ENCODE measurements around the gene TMEM100.

TMEM100 gene

DNA sequence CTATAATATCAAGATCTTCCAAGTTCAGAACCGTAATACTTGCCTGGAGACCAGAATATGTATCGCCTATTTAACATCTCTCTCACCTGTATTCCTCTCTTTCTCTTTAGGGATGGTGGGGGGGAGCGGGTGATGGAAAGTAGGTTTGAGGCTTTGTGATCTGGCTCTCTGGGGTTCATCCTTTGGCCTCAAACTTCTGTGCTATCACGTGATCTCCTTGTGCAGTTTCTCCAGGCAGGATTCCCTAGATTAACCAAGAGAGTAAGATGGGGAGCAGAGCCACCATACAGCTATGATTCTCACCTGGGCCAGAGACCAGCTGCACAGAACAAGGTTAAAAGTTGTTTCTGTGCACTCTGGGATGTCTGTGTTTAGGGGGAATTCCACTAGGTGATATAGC lies 5.2 kb downstream of the TMEM100 start:
- no peak for DNase-seq

DNA sequence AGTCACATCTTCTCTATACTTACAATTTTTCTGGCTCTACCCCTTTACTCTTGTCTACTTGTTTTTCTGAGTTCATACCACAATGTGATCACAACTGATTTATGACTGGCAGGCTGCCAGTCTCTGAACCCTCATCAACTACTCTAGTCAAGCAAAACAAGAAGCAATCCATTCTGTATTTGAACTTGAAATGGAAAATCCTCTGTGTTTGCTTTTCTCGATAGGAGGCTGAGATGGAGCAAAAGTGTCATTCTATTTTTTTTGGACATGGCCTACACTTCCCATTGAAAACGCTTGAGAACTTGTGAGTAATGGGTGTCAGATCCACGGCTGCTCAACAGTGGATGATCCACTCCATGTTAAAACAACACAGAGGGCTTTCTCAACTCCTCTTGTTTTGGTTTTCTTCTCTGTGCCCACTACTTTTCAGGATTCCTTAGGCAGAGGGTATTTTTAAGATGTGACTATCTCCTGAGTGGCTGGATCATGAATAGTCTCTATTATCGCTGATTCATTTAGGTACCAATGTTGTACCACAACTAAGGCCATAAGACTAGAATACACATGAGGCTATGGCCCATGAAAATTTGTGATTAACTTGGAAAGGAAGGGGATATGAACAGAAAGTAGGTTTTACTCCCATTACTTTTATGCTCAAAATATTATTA lies 11.7 kb downstream of the TMEM100 start:
- no peak for DNase-seq

DNA sequence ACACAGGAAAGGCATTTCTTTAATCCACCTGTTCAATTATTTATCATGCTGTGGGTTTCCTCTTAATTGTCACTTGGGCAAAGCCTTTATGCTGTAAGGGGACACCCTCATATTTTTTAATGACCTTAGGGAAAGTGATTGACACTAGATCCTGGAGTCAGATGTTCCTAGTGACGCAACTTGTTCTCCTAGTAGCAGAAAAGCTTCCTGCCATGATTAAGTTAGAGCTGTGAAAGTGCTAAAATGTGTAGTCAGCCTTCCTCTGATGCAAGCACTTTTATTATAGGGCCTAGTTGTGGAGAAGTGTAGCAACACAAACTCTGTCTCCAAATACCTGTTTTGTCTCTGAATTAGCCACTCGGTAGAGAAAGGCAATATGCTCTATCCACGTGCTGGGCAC lies 12.3 kb downstream of the TMEM100 start:
- DNase-seq: no peak

DNA sequence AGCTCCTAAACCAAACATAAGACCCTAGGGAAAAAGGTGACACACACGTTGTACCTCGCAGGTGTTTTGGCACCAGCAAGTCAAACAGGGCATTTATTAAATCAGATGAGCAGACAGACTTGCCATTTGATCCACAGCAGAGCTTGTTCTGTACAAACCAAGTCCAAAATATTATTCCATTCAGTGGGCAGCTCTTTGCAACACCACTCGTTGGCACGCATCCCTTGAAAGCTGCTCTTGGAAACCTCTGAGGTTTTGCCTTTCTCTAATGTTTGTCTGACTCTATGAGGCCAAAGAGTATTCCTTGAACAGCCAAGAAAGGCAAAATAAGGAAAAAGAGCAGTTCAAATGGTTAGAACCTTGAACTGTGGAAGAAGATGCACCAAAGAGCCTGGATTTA lies 12.7 kb downstream of the TMEM100 start:
- DNase-seq: no peak

DNA sequence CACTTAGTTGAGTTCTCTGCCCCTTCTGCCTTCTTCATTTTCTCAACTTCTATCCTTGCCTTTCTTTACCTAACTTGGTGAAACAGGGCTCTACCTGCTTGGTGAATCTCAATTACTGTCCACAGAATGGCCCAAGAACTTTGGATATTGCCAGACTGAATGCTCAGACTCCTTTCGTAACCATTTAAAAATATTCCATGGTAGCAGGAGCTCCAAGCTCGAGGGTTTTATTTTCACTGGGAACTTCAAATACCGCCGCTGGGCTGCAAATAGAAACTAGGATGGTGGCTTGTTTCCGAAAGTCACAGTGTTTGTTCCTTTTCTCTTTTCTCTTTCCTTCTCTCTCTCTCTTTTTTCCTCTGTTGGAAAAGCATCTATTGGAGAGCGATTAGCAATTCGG lies 13.2 kb downstream of the TMEM100 start:
- no peak for DNase-seq

DNA sequence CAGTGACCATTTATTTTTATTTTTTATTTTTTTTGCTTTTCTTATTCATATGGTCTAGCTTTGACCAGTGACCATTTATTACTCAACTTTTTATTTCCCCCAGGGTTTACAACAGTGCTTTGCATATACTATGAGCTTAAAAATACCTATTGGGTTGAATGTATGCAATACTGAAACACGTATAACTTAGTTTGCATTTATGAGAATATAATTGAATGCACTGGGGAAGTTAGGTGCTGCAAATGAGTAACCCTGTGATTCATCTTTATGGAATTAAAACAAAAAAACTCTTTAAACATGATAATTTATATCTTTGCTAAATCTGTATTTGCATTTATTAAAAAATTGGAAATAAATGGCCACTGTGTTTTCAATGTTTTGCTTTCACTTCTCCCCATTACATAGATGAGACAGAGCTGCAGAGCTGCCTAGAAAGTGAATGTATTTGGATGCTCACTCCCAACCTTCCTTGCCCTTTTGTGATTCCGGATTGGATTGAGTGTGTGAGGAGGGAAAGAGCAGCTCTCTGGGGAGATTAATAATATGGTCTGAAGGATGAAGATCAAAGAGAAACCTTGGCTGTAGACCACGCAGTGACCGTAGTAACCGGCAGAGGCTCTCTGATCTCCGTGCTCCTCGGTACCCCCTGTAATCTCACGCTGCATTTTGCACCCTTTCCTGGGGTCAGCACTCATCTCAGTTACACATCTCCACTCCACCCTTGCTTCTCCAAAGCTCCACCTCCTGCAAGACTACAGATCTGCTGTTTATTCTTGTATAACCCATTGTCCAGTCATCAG lies 14.3 kb downstream of the TMEM100 start:
- DNase-seq: no peak

DNA sequence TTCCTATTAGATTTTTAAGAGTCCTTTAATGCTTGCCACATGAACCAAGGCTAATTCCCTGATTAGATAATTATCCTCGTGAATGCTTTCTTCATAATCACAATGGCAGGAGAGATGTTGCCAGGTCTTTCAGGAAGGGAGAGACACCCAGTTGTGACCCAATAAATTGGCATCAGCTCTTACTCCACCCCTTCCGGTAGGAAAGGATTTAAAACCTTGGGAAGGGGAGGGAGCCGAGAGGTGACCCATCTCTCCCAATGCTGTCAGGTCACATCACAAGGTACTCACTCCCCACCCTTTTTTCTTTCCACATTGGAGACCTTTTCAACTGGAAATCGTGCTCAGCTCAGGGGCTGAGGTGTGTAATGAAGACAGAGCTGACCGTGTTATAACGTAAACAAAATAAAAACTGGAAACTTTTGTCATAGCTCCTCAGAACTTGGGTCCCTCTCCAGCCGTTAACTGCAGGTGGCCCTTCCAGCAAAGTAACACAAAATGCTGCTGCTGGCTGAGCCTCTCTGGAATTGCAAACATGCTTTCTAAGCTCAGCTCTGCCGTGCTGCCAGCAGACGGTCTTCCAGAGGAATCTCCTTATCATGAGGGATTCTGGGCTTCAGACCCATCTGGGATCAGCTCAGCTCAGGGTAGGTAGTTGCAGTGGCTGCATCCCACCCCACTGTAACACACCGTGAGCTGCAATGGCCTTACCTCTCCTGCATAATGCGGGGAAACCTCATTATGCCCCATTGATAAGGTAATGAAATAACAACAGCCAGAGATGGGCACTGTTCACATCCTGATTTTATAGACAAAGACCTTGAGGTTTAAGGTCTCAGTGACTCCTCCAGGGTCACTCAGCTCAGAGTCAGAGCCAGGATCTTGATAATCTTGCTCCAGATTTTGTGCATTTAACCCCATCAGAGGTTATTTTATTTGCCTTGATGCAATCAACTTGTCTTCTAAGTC lies 15.6 kb downstream of the TMEM100 start:
- no peak for DNase-seq

DNA sequence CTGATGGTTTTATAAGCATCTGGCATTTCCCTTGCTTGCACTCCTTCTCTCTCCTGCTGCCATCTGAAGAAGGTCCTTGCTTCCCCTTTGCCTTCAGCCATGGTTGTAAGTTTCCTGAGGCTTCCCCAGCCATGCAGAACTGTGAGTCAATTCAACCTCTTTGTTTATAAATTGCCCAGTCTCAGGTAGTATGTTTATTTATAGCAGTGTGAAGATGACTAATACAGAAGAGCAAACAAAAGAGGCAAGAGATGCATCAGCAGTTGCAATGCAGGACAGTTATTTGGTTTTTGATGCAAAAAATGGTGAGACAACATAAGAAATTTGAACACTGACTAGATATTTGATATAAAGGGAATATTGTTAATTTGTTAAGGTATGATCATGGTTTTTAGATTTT lies 16.8 kb downstream of the TMEM100 start:
- DNase-seq: no peak

DNA sequence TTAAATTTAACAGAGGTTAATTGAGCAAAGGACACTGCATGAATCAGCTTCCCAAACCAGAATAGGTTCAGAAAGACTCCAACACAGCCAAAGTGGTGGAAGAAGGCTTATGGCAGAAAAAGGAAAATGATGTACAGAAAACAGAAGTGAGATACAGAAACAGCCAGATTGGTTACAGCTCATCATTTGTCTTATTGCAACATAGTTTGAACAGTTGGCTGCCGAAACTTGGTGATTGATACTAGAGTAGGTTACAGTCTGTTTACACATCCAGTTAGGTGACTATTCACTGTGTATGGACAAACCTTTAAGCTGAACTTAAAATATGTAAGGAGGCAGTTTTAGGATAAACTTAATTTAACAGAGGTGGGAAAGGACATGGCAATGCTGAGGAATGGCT lies 18.3 kb downstream of the TMEM100 start:
- DNase-seq: no peak

DNA sequence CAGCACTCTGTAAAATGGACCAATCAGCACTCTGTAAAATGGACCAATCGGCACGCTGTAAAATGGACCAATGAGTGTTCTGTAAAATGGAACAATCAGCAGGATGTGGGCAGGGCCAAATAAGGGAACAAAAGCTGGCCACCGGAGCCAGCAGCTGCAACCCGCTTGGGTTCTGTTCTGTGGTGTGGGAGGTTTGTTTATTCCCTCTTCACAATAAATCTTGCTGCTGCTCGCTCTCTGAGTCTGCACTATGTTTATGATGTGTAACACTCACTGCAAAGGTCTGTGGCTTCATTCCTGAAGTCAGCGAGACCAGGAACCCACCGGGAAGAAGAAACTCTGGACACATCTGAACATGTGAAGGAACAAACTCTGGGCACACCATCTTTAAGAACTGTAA lies 20.5 kb downstream of the TMEM100 start:
- no peak for DNase-seq

DNA sequence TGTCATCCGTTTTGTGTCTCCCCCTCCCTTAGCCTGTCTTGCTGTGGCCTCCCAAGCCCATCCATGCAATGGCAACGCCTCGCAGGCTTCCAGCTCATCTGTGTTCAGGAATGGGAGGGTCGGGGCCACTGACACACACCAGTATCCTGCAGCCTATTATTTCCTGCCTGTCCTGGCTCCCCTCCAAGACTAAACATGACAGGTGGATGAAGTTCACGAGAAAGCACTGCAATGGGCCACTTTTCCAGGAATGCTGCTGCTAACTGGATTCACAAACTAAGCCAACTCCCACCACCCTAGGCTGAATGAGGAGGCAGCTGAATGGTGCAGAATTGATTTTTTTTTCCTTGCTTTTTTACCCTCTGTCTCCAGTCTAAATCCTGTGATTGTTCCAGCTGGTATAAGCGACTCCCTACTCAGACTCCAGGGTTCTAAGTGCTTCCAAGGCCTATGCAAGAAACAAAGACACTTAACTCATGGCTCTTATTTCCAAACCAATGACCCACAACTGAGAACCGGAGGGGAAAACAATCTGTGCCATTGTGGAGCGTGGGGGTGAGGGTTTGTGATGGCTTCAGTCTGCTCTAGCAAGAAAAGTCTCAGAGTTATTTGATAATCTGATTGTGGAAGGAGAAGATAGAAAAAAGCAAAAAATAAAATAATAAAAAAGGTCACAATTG lies 23.3 kb downstream of the TMEM100 start:
- no peak for DNase-seq

DNA sequence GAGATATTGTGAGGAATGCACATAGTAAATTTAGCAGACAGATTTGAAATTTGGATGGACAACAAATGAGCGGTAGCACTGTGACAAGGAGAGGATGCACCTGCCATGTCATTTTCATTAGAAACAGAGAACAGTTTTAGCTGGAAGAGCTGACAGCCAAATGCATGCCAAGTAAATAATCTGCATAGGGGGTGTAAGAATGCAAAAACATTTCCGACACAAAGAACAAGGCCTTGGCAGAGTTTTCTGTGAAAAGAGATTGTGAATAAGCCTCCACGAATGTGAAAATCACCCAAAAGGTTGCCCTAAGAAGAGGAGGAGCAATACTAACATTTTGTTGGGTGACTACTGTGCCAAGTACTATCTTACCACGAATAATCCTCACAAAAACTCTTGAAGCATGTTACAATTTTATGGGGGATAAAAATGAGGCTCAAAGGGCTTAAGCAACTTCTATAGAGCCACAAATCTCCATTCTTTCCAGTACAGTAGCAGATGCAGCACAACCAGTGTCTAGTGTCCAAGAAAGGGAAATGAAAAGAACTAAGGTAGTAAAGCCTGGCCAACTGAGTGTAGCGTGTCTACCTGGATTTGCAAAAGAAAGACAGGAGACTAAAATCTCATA lies 28.3 kb downstream of the TMEM100 start:
- DNase-seq: no peak

DNA sequence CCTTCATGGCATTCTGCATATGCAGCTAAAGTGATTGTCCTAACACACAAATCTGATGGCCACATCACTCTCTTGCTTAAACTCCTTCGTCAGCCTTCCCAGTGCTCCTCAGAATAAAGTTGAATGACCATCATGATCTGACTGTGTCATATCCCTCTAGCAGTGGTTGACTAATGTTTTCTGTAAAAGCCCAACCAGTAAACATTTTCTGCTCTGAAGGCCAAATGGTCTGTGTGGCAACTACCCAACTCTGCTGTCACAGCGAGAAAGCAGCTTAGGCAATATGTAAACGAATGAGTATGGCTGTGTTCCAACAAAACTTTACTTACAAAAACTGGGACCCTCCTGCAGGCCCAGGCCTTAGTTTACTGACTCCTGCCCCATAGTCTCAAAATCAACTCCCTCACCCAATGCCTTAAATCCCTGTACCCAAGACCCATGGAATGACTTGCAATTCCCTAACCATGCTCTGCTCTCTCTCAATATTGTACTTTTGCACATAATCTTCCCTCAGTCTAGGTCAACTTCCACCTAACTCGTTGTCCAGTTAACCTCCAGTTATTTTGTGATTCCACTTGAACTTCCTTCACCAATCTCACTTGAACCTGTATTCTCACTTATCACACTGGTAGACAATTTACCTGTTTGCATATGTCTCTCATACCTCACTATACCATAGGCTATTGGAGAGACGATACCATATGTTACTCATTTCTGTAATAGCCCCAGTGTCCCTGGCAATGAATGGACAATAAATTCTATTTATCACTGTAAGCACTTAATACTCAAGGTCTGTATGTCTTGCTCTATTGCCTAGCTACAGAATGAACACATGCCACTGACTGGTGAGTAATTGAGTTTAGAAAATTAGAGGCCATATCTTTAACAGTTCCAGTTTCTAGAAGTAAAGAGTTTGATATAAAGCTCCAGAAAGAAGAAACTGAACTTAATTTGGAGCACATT lies 29.1 kb downstream of the TMEM100 start:
- DNase-seq: no peak

DNA sequence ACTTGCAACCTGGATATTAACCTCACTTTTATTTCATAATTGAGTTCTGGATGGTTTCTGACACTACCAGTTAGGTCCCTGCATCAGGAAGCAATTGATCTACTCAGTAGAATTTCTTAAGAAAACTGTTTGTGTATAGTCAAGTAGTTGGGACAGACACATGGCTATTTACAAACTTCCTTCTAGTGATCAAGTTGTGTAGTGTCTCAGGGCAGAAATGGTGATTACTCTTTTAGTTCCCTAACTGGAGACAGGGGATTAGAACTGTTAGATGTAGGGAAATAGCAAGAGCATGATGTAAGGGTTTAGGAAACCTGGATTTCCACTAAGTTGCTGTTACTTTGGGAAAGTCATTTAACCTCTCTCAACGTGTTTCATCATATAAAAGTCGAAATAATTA lies 30.4 kb downstream of the TMEM100 start:
- DNase-seq: no peak

DNA sequence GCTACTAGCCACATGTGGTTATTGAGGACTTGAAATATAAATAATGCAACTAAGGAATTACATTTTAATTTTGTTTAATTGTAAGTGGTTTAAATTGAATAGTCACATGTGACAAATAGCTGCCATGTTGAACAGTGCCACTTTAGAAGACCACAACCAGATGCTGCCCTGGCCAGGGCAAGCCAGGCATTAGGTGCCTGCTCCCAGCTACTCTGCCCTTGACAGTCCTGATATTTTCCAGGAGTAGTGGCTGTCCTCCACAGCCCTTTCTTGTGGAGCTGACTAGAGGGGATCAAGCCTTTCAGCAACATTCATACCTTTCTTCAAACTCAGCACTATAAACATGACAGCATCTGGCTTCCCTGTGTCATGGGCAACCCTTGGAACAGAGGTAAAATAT lies 31.0 kb downstream of the TMEM100 start:
- DNase-seq: no peak

DNA sequence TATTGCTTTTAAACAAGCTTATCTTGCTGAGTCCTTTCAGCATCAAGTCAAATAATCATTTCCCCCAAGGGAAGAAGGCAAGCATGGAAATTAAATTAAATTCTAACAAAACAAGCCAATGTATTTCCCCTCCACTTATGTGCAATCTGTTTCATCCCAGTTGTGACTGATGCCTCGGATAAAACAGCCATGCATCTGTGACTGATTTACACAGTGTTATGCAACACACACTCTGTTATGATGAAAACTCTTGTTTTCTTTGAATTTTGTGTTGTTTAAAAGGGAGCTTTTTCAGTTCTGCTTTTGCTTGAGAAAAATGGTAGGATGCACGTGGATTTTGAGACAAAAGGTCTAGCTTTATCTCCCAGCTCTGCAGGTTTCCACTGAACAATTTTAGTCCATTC lies 32.6 kb downstream of the TMEM100 start:
- no peak for DNase-seq

DNA sequence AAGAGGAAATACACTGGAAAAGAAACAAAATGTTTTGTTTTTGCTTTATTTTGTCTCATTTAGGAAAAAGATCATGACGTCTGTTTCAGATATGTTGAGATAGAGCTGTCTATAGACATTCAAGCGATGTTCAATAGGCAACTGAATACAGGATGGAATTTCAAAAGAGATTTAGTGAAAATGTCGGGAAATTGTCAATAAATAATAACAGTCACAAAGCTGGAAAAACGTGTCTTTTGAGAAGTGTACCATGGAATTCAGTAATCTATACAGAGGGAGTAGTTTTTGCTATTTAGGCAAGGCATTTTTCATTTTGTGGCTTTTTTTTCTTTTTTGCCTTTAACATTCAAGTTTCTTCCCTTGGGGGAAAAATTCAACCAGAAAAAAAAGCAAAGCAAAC lies 33.0 kb downstream of the TMEM100 start:
- DNase-seq: no peak

DNA sequence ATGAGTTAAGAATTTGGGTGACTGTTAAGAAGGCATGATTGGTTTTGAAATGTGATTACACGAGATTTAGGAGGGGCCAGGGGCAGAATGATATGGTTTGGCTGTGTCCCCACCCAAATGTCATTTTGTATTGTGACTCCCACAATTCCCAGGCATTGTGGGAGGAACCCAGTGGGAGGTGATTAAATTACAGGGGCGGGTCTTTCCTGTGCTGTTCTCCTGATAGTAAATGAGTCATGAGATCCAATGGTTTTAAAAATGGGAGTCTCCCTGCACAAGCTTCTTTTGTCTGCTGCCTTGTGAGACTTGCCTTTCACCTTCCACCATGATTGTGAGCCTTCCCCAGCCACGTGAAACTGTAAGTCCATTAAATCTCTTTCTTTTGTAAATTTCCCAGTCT lies 34.6 kb downstream of the TMEM100 start:
- DNase-seq: no peak

DNA sequence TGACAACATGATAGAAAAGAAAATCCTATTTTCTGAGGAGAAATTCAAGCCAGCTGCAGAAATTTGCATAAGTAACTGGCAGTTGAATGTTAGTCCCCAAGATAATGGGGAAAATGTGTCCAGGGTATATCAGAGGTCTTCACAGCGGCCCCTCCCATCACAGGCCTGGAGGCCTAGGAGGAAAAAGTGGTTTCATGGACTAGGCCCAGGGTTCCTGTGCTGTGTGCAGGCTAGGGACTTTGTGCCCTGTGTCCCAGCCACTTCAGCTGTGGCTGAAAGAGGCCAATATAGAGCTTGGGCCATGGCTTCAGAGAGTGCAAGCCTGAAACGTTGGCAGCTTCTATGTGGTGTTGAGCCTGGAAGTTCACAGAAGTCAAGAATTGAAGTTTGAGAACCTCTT lies 35.6 kb downstream of the TMEM100 start:
- no peak for DNase-seq

DNA sequence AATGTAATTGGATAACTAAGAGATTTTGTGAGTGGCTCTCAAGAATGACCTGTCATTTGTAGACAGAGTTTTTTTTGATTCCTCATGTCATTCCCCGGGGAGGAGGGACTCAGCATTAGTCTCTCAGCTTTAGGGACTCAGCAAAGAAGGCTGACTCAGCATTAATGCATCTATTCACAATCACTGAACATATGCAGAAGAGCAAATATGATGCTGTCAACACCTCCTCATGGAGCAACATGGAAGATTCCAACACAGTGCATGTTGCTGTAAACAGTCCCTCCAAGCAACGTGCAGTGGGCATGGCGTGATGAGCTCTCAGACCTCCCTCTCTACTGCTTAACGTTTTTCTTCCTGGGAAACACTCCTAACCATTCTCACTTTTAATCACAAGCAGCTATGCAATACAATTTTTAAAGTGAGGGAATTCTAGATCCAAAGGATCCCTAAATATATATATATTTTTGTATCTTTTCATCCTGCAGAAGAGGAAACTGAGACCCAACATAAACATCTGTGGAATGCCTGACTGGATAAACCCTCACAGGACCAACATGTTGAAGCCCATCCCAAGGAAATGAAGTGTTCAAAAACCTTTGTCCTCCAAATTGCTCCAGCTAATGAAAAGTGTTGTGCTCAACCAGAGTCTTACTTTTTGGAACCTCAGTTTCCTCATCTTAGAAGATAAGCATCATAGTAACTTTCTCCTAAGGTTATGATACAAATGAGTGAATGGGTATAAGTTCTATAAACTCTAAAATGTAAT lies 38.9 kb downstream of the TMEM100 start:
- no peak for DNase-seq

DNA sequence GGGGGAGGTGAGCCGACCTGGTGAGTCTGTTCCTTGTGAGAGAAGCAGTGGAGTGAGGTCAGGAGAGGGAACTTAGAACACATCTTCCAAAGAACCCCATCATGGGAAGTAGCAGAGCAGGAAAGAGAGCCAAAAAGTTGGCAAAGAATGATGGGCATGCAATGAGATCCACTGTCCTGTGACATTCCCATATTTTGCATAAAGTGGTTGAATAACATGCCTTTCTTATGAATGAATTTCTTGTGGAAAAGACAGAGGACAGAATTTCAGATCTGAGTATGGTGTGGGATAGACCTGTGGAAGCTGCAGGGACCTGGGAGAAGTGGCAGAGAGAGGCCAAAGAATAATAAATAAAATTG lies 41.3 kb downstream of the TMEM100 start:
- no peak for DNase-seq

All from stimulated activated CD4-positive, alpha-beta T cell treated with anti-CD3 and anti-CD28 coated beads, Interleukin-2, amount 100 ng/mL, for 24 hours (primary cell).